Upper lobe of right lung (tissue), 1 donor: ENCODE results near the gene BTF3. TPM values are rescaled to one million over a fixed set of nuclear protein-coding genes. Genes with fewer than 3 reads are reported as not detected.
"Not testable (repeated sequence)": the region's sequence is repeated elsewhere in the genome, so short reads cannot be mapped to it uniquely, and the experiment has no call there.

Source experiments
- ATAC-seq: fragments of 200-7000 bp; cut with Tn5 transposase; one replicate; pipeline ENCODE4 v1.9.1; 2020; ENCODE audit warnings: mild to moderate bottlenecking, moderate library complexity
- DNase-seq: peaks from one replicate; pipeline ENCODE4 v3.0.0-alpha.2; 2020
- H3K27ac ChIP-seq: fragments of 200-600 bp; one replicate; pipeline ENCODE4 v1.8.0; 2022
- H3K27me3 ChIP-seq: fragments of 200-600 bp; one replicate; pipeline ENCODE4 v1.8.0; 2022; ENCODE audit warnings: mild to moderate bottlenecking
- H3K36me3 ChIP-seq: fragments of 200-600 bp; one replicate; pipeline ENCODE4 v1.8.0; 2022
- H3K4me1 ChIP-seq: fragments of 200-600 bp; one replicate; pipeline ENCODE4 v1.8.0; 2022
- H3K4me3 ChIP-seq: fragments of 200-600 bp; one replicate; pipeline ENCODE4 v1.8.0; 2022; ENCODE audit warnings: mild to moderate bottlenecking
- H3K9me3 ChIP-seq: fragments of 200-600 bp; one replicate; pipeline ENCODE4 v1.8.0; 2022
- CTCF ChIP-seq: fragments of 200-600 bp; IDR thresholded peaks from one replicate; pipeline ENCODE4 v1.8.0; 2022; ENCODE audit warnings: antibody characterized with exemption
- intact Hi-C: fragments of 100-400 bp; cut with DNase I; formaldehyde crosslinking; loops from one replicate; pipeline ENCODE4 v1.11.0; 2022
- total RNA-seq: library from RNA; stranded (reverse); fragmentation: NEBNext Ultra II Directional; extraction: Animal tissue kit (Norgen Biotek cat#: 25700); gene quantifications from one replicate; pipeline ENCODE4 v1.2.1, GENCODE V29; 2021
- donor health status: DM: no; HTN: yes; CAD: no; lungs with severe emphysema.

BTF3 gene
- total RNA-seq, 1 donor from 2014 or later, result 394 TPM

GRCh38 chr5:73464016-73464745 is 34.1 kb upstream of the BTF3 start:
- no peaks in the 10 kb centered on the region for H3K9me3 ChIP-seq
- intact Hi-C loops, result no loop called here
- H3K36me3 ChIP-seq, result no peaks in the 10 kb centered on the region
- DNase-seq (no peak), ATAC-seq (peak; percentile 24)
- no peaks in the 10 kb centered on the region for H3K4me1 ChIP-seq
- TF ChIP-seq CTCF, result no peak
- H3K27me3 ChIP-seq, result peaks cover 10% of the 10 kb centered on the region
- H3K27ac ChIP-seq, result no peak overlapping the region
- no peak overlapping the region for H3K4me3 ChIP-seq

- H3K36me3 ChIP-seq, DNase-seq, H3K27ac ChIP-seq, H3K4me1 ChIP-seq, H3K9me3 ChIP-seq, intact Hi-C loops, H3K4me3 ChIP-seq, H3K27me3 ChIP-seq, ATAC-seq: not testable (repeated sequence)
Measured at GRCh38 chr5:73468638-73469037, 29.6 kb upstream of the BTF3 start.

GRCh38 chr5:73469878-73470277 is 28.4 kb upstream of the BTF3 start:
- H3K27me3 ChIP-seq, result no peaks in the 10 kb centered on the region
- ATAC-seq (no peak), DNase-seq (no peak)
- no peaks in the 10 kb centered on the region for H3K4me1 ChIP-seq
- H3K9me3 ChIP-seq, result no peaks in the 10 kb centered on the region
- no peak overlapping the region for H3K4me3 ChIP-seq
- no peak for TF ChIP-seq CTCF
- intact Hi-C loops, result no loop called here
- no peaks in the 10 kb centered on the region for H3K36me3 ChIP-seq
- H3K27ac ChIP-seq, result no peak overlapping the region

- Histone ChIP-seq H3K9me3 (no peaks in the 10 kb centered on the region), H3K27ac (no peak overlapping the region), H3K4me1 (no peaks in the 10 kb centered on the region), H3K36me3 (no peaks in the 10 kb centered on the region), H3K4me3 (no peak overlapping the region), H3K27me3 (no peaks in the 10 kb centered on the region)
- TF ChIP-seq CTCF, result no peak
- ATAC-seq, result no peak
- no peak for DNase-seq
- intact Hi-C loops, result no loop called here
Measured at GRCh38 chr5:73471654-73472053, 26.6 kb upstream of the BTF3 start.

- intact Hi-C loops, result no loop called here
- DNase-seq, result no peak
Measured at GRCh38 chr5:73472116-73472515, 26.1 kb upstream of the BTF3 start.

GRCh38 chr5:73480500-73480899 is 17.7 kb upstream of the BTF3 start:
- no peaks in the 10 kb centered on the region for H3K9me3 ChIP-seq
- DNase-seq (no peak), ATAC-seq (no peak)
- no peaks in the 10 kb centered on the region for H3K36me3 ChIP-seq
- no peak overlapping the region for H3K27ac ChIP-seq
- intact Hi-C loops, result no loop called here
- H3K4me3 ChIP-seq, result no peak overlapping the region
- peaks cover 8% of the 10 kb centered on the region for H3K27me3 ChIP-seq
- H3K4me1 ChIP-seq, result no peaks in the 10 kb centered on the region
- no peak for TF ChIP-seq CTCF

More at GRCh38 chr5:73472116-73472515, 26.1 kb upstream of the BTF3 start:
- no peaks in the 10 kb centered on the region for H3K4me1 ChIP-seq
- H3K4me3 ChIP-seq, result no peak overlapping the region
- H3K9me3 ChIP-seq, result no peaks in the 10 kb centered on the region
- H3K27ac ChIP-seq, result no peak overlapping the region
- no peak for TF ChIP-seq CTCF
- no peak for ATAC-seq
- H3K36me3 ChIP-seq, result no peaks in the 10 kb centered on the region
- H3K27me3 ChIP-seq, result no peaks in the 10 kb centered on the region
